Testis (tissue), 2 donors: ENCODE results near the gene ZNF653.

ENCODE experiments used
- CTCF ChIP-seq, 3 experiments: fragments of 450-650 bp in 2 of 3; fragments of 200-600 bp in 1 of 3; sonication (generic) in 1 of 3; IDR thresholded peaks; one replicate each; pipeline ENCODE4 v1.5.1; 2016 to 2019; ENCODE audit warnings: antibody characterized with exemption in 3 of 3, mild to moderate bottlenecking in 2 of 3, moderate library complexity in 1 of 3
- POLR2A ChIP-seq: fragments of 450-650 bp; IDR thresholded peaks from one replicate; pipeline ENCODE4 v1.6.1; 2017; ENCODE audit warnings: antibody characterized with exemption, mild to moderate bottlenecking, moderate library complexity

- TF ChIP-seq CTCF (IDR thresholded peaks at IDR 0.05) (no peak), POLR2A (peak; percentile 57)
These were observed 32.8 kb upstream of the ZNF653 start, which contains the start of gene CNN1 for GRCh38 chr19:11538232-11539036.
